Right lobe of liver (tissue), 4 donors: Measurements from ENCODE around the gene C16orf92.

ENCODE experiments used
- POLR2A ChIP-seq: fragments of 450-650 bp; IDR thresholded peaks from one replicate; pipeline ENCODE4 v1.6.1; 2017; ENCODE audit warnings: antibody characterized with exemption, mild to moderate bottlenecking
- TF ChIP-seq, protein P1 (sequence below), 4 donors: fragments of 200-600 bp in 3 of 4; fragments of 450-650 bp in 1 of 4; IDR thresholded peaks; one replicate each; pipeline versions ENCODE4 v1.5.1 to v1.8.0; 2016 to 2022; ENCODE audit warnings: antibody characterized with exemption in 4 of 4, mild to moderate bottlenecking in 2 of 4
- donor health status: DM: no; HTN: no; CAD: no.
- donor health status: DM: no; HTN: no; CAD: no.
- donor health status: DM: no; HTN: yes; CAD: no.

DNA sequence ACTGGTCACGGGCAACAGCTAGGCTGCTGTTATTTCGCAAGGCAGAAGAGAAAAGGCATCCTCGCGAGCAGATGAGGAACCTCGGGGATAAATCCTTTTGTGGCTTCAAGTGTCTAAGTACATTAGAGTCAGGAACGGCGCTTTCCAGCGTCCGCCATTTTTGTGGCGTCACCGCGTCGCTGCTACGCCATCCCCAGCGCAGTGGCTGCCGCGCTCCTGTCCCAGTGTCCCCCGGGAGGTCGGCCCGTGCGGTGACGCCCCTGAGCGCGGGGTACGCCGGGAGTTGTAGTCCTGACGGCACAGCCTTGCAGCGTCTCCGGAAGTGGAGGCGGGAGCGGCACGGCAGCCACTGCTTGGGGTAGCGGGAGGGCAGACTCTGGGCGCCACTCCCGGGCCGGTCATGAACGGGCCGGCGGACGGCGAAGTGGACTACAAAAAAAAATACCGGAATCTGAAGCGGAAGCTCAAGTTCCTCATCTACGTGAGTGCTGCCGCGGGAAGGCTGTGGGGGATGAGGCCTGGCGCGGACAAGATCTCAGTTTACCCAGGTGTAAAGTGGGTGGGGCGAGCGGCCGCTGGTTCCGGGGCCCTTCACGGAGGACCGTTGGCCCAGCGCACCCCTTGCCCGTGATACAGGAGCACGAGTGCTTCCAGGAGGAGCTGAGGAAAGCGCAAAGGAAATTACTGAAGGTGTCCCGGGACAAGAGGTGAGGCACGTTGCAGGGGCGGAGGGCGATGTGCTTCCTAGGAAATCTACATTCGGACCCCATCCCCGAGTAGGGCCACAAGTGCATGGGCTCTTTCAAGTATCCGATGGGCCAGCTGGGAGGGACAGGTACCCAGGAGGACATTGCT, 26.9 kb upstream of the C16orf92 start, which contains the start of gene INO80E:
- peak; percentile 28 for TF ChIP-seq POLR2A
- TF ChIP-seq, protein P1, sequence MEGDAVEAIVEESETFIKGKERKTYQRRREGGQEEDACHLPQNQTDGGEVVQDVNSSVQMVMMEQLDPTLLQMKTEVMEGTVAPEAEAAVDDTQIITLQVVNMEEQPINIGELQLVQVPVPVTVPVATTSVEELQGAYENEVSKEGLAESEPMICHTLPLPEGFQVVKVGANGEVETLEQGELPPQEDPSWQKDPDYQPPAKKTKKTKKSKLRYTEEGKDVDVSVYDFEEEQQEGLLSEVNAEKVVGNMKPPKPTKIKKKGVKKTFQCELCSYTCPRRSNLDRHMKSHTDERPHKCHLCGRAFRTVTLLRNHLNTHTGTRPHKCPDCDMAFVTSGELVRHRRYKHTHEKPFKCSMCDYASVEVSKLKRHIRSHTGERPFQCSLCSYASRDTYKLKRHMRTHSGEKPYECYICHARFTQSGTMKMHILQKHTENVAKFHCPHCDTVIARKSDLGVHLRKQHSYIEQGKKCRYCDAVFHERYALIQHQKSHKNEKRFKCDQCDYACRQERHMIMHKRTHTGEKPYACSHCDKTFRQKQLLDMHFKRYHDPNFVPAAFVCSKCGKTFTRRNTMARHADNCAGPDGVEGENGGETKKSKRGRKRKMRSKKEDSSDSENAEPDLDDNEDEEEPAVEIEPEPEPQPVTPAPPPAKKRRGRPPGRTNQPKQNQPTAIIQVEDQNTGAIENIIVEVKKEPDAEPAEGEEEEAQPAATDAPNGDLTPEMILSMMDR (IDR thresholded peaks at IDR 0.05), result no peak
